DOHH2 (cell line): ENCODE measurements around the gene DYNLL2.

Experiments used
- H3F3A ChIP-seq: fragments of 200-600 bp; sonication (generic), shearing (Covaris generic); 2 replicates; pipeline ENCODE4 v1.6.0; 2016; ENCODE audit warnings: antibody characterized with exemption, mild to moderate bottlenecking; ENCODE audit not compliant: control insufficient read depth, insufficient read depth
- H3K27ac ChIP-seq: fragments of 200-600 bp; sonication (generic); 2 replicates; pipeline ENCODE4 v1.5.1; 2014; ENCODE audit warnings: low read depth, mild to moderate bottlenecking, low read length, moderate library complexity
- H3K27me3 ChIP-seq: fragments of 200-600 bp; sonication (generic); 2 replicates; pipeline ENCODE4 v1.6.1; 2014; ENCODE audit warnings: mild to moderate bottlenecking, low read length, mixed read lengths; ENCODE audit not compliant: control insufficient read depth
- H3K36me3 ChIP-seq: fragments of 200-600 bp; sonication (generic); 2 replicates; pipeline ENCODE4 v1.6.1; 2014; ENCODE audit warnings: mild to moderate bottlenecking, low read length, moderate library complexity, mixed read lengths; ENCODE audit not compliant: control insufficient read depth
- H3K4me1 ChIP-seq: fragments of 200-600 bp; sonication (generic); 2 replicates; pipeline ENCODE4 v1.6.1; 2014; ENCODE audit warnings: mild to moderate bottlenecking, low read length, mixed read lengths; ENCODE audit not compliant: control insufficient read depth
- H3K4me2 ChIP-seq: fragments of 200-600 bp; sonication (generic); 2 replicates; pipeline ENCODE4 v1.6.0; 2014; ENCODE audit warnings: mild to moderate bottlenecking, low read length, moderate library complexity
- H3K4me3 ChIP-seq: fragments of 200-600 bp; sonication (generic); 2 replicates; pipeline ENCODE4 v1.5.1; 2014; ENCODE audit warnings: mild to moderate bottlenecking, low read length, mixed read lengths
- H3K79me2 ChIP-seq: fragments of 200-600 bp; sonication (generic); 2 replicates; pipeline ENCODE4 v1.6.1; 2014; ENCODE audit warnings: mild to moderate bottlenecking, low read length, mixed read lengths; ENCODE audit not compliant: control insufficient read depth
- H3K9me2 ChIP-seq: fragments of 200-600 bp; sonication (generic); replicated peaks from 2 replicates; pipeline ENCODE4 v1.6.1; 2014; ENCODE audit warnings: mild to moderate bottlenecking, low read length, mixed read lengths; ENCODE audit not compliant: control insufficient read depth
- H3K9me3 ChIP-seq: fragments of 200-600 bp; sonication (generic); 2 replicates; pipeline ENCODE4 v1.6.1; 2014; ENCODE audit warnings: antibody characterized with exemption, low read length, mixed read lengths; ENCODE audit not compliant: control insufficient read depth, insufficient read depth
- H4K20me1 ChIP-seq: fragments of 200-600 bp; sonication (generic); 2 replicates; pipeline ENCODE4 v1.6.0; 2014; ENCODE audit warnings: low read depth, mild to moderate bottlenecking, antibody characterized with exemption, low read length, moderate library complexity; ENCODE audit not compliant: control insufficient read depth, insufficient read depth
- CTCF ChIP-seq: fragments of 200-600 bp; sonication (generic); IDR thresholded peaks from one replicate; pipeline ENCODE4 v1.5.1; 2014; ENCODE audit warnings: antibody characterized with exemption, mild to moderate bottlenecking, low read depth, low read length; ENCODE audit not compliant: poor library complexity, severe bottlenecking
- EZH2phosphoT487 ChIP-seq: fragments of 200-600 bp; sonication (generic); IDR thresholded peaks from 2 replicates; pipeline ENCODE4 v1.6.1; 2017; ENCODE audit warnings: borderline replicate concordance, mild to moderate bottlenecking, antibody characterized with exemption, low read length, moderate library complexity, mixed read lengths

Gene DYNLL2

GRCh38 chr17:58109197-58109596, 26.0 kb downstream of the DYNLL2 start:
- Histone ChIP-seq H3K9me3 (no peaks in the 10 kb centered on the region), H3K4me1 (no peaks in the 10 kb centered on the region), H3K79me2 (no peaks in the 10 kb centered on the region), H3K27ac (no peak overlapping the region), H4K20me1 (no peaks in the 10 kb centered on the region), H3K27me3 (peaks cover 9% of the 10 kb centered on the region), H3K9me2 (no peaks in the 10 kb centered on the region), H3K36me3 (no peaks in the 10 kb centered on the region), H3K4me2 (no peak overlapping the region), H3F3A (no peaks in the 10 kb centered on the region), H3K4me3 (no peak overlapping the region)
- TF ChIP-seq CTCF (no peak), EZH2phosphoT487 (no peak)

- no peaks in the 10 kb centered on the region for H3F3A ChIP-seq
- H3K4me1 ChIP-seq, result no peaks in the 10 kb centered on the region
- no peaks in the 10 kb centered on the region for H4K20me1 ChIP-seq
- TF ChIP-seq CTCF (no peak), EZH2phosphoT487 (no peak)
- H3K79me2 ChIP-seq, result no peaks in the 10 kb centered on the region
- no peaks in the 10 kb centered on the region for H3K36me3 ChIP-seq
- H3K9me2 ChIP-seq, result no peaks in the 10 kb centered on the region
- peaks cover 10% of the 10 kb centered on the region for H3K27me3 ChIP-seq
- no peak overlapping the region for H3K4me2 ChIP-seq
- H3K4me3 ChIP-seq, result no peak overlapping the region
- no peaks in the 10 kb centered on the region for H3K9me3 ChIP-seq
- H3K27ac ChIP-seq, result no peak overlapping the region
Measured at GRCh38 chr17:58110012-58110411, 26.8 kb downstream of the DYNLL2 start.

GRCh38 chr17:58111676-58112075, 28.5 kb downstream of the DYNLL2 start:
- Histone ChIP-seq H4K20me1 (no peaks in the 10 kb centered on the region), H3K79me2 (no peaks in the 10 kb centered on the region), H3K4me3 (no peak overlapping the region), H3F3A (no peaks in the 10 kb centered on the region), H3K27me3 (peaks cover 10% of the 10 kb centered on the region), H3K36me3 (no peaks in the 10 kb centered on the region), H3K4me2 (no peak overlapping the region), H3K9me2 (no peaks in the 10 kb centered on the region), H3K9me3 (no peaks in the 10 kb centered on the region), H3K4me1 (no peaks in the 10 kb centered on the region), H3K27ac (no peak overlapping the region)
- TF ChIP-seq CTCF, result no peak
- no peak for TF ChIP-seq EZH2phosphoT487
